ENCODE data around the gene HVCN1.

Gene HVCN1

DNA sequence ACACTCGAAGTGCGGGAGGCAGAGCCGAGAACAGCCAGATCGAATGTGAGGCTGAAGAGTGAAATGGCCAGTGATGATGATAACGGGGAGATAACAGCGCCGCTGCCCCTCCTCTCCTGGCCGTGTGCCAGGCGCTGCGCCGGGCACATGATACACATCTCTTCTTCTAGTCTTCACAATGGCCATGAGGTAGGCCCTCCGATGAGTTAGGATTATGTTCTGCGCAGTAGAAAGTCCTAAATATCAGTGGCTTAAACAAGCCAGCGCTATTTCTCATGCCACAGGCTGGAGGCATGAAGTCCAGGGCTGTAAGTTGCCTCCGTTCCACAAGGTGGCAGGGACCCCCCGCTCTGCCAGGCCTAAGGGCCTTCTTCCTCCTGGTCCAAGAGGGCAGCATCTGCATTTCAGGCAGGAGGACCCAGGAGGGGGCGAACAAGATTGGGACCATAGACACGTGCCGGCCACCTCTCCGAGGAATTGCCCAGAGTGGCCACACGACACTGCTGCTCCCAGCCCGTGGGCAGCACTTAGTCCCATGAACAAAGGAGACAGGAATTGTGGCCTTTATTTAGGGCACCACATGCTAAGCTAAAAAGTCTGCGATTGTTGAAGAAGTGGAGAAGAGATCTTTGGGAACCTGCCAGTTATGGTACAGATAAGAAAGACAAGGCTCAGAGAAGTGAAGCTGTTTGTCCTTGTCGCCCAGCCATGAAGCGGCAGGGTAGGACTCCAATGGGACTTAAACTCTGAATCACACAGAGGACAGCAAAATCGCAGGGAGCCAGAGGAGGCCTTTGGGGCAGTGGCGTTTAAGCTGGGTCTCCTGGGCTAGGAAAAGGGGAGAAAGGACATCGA, 10.9 kb upstream of the HVCN1 start:
- intact Hi-C loops (cut with DNase I): no loop called here
- DNase-seq: peak in 1 of 10 donors; percentile 28

DNA sequence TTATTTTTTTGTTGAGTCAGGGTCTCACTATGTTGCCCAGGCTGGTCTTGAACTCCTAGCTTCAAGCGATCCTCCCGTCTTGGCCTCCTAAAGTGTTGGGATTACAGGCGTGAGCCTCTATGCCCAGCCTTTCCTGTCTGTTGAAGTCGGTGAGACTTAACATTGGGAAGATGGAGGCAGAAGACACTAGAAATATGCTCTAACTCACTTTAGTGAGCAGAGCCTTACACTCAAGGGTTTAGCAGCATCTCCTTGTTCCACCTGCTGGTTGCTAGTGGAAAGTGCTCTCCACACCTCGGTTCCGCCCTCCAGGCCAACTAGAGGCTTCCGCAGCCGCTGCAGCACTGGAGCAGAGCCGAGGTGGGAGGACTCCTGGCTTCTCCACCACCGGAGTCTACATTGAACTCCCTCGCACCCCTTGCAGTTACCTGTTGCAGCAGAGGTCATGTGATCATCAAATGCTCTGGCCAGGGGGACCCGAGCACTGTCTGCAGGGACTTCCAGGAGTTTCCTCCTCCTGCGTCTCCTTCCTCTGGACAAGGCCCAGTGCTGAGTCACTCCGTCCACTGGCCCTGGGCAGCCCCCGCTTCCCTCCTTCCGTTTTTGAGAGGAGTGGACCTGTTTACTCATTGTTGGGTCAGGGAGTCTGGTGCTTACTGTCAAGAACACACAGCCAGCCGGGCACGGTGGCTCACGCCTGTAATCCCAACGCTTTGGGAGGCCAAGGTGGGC, 9.4 kb upstream of the HVCN1 start:
- peak in 5 of 10 donors; percentile 20 to 91 (median 34) for DNase-seq

DNA sequence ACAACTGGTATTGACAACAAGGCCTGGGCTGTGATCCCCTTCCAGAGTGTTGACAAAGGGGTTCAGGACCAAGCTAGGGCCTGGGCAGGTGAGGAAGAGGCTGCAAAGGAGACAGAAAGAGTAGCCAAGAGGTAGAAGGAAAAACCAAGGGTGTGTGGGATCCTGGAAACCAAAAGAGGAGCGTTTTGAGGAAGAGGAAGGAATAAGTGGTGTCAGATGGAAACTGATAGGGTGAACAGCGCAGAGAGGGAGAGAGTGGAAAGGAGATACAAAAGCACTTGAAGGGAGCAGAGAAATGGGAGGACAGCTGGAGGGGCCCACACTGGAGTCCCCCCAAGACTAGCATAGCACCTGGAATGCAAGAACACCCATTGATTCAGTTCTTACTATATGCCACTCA, 8.3 kb upstream of the HVCN1 start:
- intact Hi-C loops (cut with DNase I): no loop called here
- no peak for DNase-seq

More for the DNA sequence above, 9.4 kb upstream of the HVCN1 start:
- intact Hi-C loops (cut with DNase I): no loop called here

DNA sequence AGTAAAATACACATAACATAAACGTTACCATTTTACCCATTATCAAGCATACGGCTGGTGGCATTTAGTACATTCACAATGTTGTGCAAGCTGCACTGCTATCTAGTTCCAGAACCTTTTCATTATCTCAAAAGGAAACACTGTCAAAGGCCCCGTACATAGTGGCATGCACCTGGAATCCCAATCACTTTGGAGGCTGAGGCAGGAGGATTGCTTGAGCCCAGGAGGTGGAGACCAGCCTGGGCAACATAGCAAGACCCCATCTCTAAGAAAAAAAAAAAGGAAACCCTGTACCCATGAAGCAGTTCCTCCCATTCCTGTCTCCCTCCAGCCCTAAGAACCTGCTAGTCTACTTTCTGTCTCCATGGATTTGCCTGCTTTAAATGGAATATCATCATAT, 7.4 kb upstream of the HVCN1 start:
- DNase-seq: no peak
- intact Hi-C loops (cut with DNase I): no loop called here

DNA sequence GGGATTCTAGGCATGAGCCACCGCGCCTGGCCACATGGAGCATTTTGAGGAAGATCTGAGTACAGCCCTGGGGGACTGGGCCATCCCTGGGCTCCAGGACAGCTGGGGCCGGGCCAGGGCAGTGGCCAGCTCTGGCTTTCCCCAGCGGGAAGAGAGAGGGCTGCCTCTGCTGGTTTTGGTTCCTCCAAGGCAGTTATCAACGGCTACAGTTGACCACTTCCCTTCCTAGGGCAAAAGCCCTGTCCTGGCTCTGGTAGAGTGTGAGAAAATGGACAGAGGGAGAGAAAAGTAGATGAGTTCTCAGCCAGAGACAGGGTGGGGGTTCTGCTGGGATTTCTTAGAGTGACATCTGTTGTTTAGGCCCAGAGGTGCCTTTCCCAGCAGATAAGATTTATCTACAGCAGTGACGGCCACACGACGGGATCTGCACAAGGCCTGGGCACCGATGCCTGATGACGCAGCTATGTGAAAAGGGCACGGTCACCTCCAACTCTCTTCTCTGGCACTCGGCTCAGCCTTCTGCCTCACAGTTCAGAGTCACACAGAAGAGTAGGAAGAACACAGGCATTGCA, 5.5 kb upstream of the HVCN1 start:
- DNase-seq: peak in 5 of 10 donors; percentile 15 to 84 (median 28)
- intact Hi-C loops (cut with DNase I): no loop called here

- peak in 1 of 10 donors; percentile 80 for DNase-seq
- intact Hi-C loops (cut with DNase I): no loop called here
Observed at GRCh38 chr12:110693731-110694130, 4.8 kb upstream of the HVCN1 start.

DNA sequence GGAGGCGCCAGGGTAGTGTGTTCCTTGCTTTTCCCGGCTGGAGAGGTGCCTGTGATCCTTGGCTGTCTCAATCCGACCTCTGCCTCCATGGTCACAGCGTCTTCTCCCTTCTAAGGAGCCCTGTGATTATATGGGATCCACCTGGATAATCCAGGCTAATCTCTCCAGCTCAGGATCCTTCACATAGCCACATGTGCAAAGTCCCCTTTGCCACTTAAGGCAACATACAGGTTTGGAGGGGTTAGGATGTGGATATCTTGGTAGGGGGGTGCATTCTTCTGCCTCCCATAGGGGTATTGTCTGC, 1.2 kb upstream of the HVCN1 start:
- DNase-seq: no peak
- intact Hi-C loops (cut with DNase I): no loop called here

- DNase-seq: peak in 2 of 10 donors; percentile 20 to 78
- intact Hi-C loops (cut with DNase I): no loop called here
Observed at GRCh38 chr12:110689281-110690126, 589 bp upstream of the HVCN1 start.

GRCh38 chr12:110687396-110688169, 1.3 kb downstream of the HVCN1 start:
- intact Hi-C loops (cut with DNase I): no loop called here
- DNase-seq: peak in 1 of 10 donors; percentile 38

- intact Hi-C loops (cut with DNase I): no loop called here
- DNase-seq: no peak
Observed at GRCh38 chr12:110686294-110686903, 2.5 kb downstream of the HVCN1 start.

GRCh38 chr12:110684312-110684836, 4.5 kb downstream of the HVCN1 start:
- DNase-seq: no peak
- intact Hi-C loops (cut with DNase I): no loop called here

DNA sequence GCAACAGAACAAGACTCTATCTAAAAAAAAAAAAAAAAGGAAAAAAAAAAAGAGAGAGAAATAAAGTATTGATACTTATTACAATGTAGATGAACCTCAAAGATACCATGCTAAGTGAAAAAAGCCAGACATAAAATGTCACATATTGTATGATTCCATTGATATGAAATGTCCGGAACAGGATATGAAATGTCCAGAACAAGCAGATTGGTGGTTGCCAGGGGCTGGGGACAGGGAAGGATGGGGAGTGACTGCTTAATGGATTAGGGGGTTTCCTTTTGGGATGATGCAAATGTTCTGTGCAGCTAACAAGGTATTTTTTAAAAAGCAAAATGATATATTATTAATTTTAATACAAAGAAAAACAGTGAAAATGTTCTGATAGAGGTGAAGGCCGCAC, 5.0 kb downstream of the HVCN1 start:
- no peak for DNase-seq
- intact Hi-C loops (cut with DNase I): no loop called here

- intact Hi-C loops (cut with DNase I): no loop called here
- DNase-seq: peak in 1 of 10 donors; percentile 50
Observed at GRCh38 chr12:110680032-110680431, 8.9 kb downstream of the HVCN1 start.

DNA sequence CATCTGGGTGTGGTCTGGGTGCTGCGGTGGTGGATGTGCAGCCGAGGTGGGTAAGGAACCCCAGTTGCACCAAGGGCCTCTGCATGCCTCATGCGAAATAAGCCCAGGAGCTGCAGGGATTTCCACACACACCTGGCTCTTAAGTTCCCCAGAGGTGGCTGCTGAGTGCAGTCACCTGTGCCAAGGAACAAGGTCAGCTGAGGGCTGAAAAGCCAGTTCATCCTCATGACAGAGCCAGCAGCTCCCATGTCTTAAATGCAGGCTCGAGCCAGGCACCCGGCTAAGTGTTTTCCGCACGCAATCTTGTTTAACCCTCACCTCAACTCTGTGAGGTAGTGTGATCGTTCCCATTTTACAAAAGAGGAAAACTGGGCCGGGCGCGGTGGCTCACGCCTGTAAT, 9.7 kb downstream of the HVCN1 start:
- DNase-seq: peak in 1 of 10 donors; percentile 58
- intact Hi-C loops (cut with DNase I): no loop called here

- intact Hi-C loops (cut with DNase I): no loop called here
- peak in 2 of 10 donors; percentile 20 to 21 for DNase-seq
Observed at GRCh38 chr12:110677982-110678381, 10.9 kb downstream of the HVCN1 start.

- peak in 1 of 10 donors; percentile 62 for DNase-seq
- intact Hi-C loops (cut with DNase I): no loop called here
Observed at GRCh38 chr12:110677206-110677911, 11.6 kb downstream of the HVCN1 start.

GRCh38 chr12:110676171-110676570, 12.7 kb downstream of the HVCN1 start:
- intact Hi-C loops (cut with DNase I): no loop called here
- DNase-seq: peak in 1 of 10 donors; percentile 79

GRCh38 chr12:110670161-110670701, 18.7 kb downstream of the HVCN1 start:
- intact Hi-C loops (cut with DNase I): no loop called here
- peak in 1 of 10 donors; percentile 23 for DNase-seq

Data from posterior cingulate gyrus (tissue), 11 donors.